ENCODE results near the gene ACAD10. TPM values are rescaled to one million over a fixed set of nuclear protein-coding genes. Genes with fewer than 3 reads are reported as not detected.

The ACAD10 gene
- total RNA-seq, 2 donors from 2014 or later = 37.0 to 42.6 TPM

DNA sequence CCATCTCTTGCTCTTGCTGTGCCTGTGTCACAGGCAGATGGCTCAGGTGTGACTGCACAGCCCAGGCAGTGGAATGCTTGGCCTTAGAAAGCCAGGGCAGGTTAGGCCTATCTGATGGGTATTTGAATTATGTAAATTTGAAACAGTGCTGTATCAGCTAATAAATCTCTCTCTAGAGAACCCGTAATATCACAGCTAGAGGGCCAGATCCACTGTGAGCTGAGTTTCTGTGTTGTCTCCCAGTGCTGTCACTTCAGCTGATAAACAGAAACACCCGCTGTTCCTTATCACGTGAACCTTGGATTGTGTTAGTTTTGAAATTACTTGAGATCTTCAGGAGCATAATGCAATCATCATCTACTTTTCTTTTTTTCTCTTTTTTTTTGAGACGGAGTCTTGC, 59.4 kb downstream of the ACAD10 start:
- no peaks in the 10 kb centered on the region for H3K36me3 ChIP-seq
- no peaks in the 10 kb centered on the region for H3K9me3 ChIP-seq
- DNase-seq = no peak
- intact Hi-C loops (cut with DNase I) = no loop called here
- H3K27me3 ChIP-seq = no peaks in the 10 kb centered on the region
- no peak overlapping the region for H3K9ac ChIP-seq (ENCODE audit: low read depth in 2 of 2, low read length in 2 of 2)
- no peak overlapping the region for H3K27ac ChIP-seq
- H3K4me1 ChIP-seq = no peaks in the 10 kb centered on the region
- no peak overlapping the region for H3K4me3 ChIP-seq
- TF ChIP-seq, protein P1, sequence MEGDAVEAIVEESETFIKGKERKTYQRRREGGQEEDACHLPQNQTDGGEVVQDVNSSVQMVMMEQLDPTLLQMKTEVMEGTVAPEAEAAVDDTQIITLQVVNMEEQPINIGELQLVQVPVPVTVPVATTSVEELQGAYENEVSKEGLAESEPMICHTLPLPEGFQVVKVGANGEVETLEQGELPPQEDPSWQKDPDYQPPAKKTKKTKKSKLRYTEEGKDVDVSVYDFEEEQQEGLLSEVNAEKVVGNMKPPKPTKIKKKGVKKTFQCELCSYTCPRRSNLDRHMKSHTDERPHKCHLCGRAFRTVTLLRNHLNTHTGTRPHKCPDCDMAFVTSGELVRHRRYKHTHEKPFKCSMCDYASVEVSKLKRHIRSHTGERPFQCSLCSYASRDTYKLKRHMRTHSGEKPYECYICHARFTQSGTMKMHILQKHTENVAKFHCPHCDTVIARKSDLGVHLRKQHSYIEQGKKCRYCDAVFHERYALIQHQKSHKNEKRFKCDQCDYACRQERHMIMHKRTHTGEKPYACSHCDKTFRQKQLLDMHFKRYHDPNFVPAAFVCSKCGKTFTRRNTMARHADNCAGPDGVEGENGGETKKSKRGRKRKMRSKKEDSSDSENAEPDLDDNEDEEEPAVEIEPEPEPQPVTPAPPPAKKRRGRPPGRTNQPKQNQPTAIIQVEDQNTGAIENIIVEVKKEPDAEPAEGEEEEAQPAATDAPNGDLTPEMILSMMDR (IDR thresholded peaks at IDR 0.05) = no peak

- TF ChIP-seq, protein P1 (IDR thresholded peaks at IDR 0.05) = no peak
- no peaks in the 10 kb centered on the region for H3K9me3 ChIP-seq
- intact Hi-C loops (cut with DNase I) = no loop called here
- H3K27me3 ChIP-seq = no peaks in the 10 kb centered on the region
- H3K9ac ChIP-seq (ENCODE audit: low read depth in 2 of 2, low read length in 2 of 2) = no peak overlapping the region
- no peak for DNase-seq
- no peaks in the 10 kb centered on the region for H3K4me1 ChIP-seq
- H3K4me3 ChIP-seq = no peak overlapping the region
- no peak overlapping the region for H3K27ac ChIP-seq
- H3K36me3 ChIP-seq = no peaks in the 10 kb centered on the region
These were observed 61.5 kb downstream of the ACAD10 start for GRCh38 chr12:111747333-111747732.

DNA sequence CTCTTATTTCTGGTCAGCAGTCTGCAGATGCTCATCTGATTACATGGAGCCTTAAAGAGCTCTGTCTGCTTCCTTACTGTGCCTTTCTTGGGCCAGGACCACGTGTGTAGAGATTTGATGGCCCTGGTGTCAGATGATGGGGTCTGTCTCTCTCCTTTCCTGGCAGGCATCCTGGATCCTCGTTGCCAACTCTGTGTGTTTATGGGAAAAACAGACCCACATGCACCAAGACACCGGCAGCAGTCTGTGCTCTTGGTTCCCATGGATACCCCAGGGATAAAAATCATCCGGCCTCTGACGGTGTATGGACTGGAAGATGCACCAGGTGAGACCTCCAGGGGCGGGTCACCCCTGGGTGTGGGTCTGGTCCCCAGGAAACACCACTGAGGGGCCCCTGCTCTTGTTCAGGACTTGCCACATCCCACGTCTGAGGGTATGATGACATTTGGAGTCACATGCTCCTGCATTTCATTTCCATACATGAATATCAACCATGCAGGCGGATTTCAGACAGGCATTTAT, 62.4 kb downstream of the ACAD10 start:
- no peaks in the 10 kb centered on the region for H3K27me3 ChIP-seq
- H3K4me3 ChIP-seq = no peak overlapping the region
- TF ChIP-seq, protein P1 (IDR thresholded peaks at IDR 0.05) = no peak
- no peak overlapping the region for H3K27ac ChIP-seq
- DNase-seq = no peak
- no peaks in the 10 kb centered on the region for H3K9me3 ChIP-seq
- no peak overlapping the region for H3K9ac ChIP-seq (ENCODE audit: low read depth in 2 of 2, low read length in 2 of 2)
- intact Hi-C loops (cut with DNase I) = no loop called here
- H3K4me1 ChIP-seq = no peaks in the 10 kb centered on the region
- no peaks in the 10 kb centered on the region for H3K36me3 ChIP-seq

- Histone ChIP-seq H3K9ac (ENCODE audit: low read depth in 2 of 2, low read length in 2 of 2) (no peak overlapping the region), H3K36me3 (no peaks in the 10 kb centered on the region), H3K4me1 (no peaks in the 10 kb centered on the region), H3K27ac (no peak overlapping the region), H3K9me3 (no peaks in the 10 kb centered on the region), H3K4me3 (no peak overlapping the region), H3K27me3 (no peaks in the 10 kb centered on the region)
- TF ChIP-seq, protein P1 (IDR thresholded peaks at IDR 0.05) = no peak
- DNase-seq = no peak
- intact Hi-C loops (cut with DNase I) = no loop called here
These were observed 63.0 kb downstream of the ACAD10 start for GRCh38 chr12:111748867-111749266.

GRCh38 chr12:111749391-111749790, 63.5 kb downstream of the ACAD10 start:
- no peak overlapping the region for H3K4me3 ChIP-seq
- no peak for DNase-seq
- no peaks in the 10 kb centered on the region for H3K36me3 ChIP-seq
- intact Hi-C loops (cut with DNase I) = no loop called here
- TF ChIP-seq, protein P1 (IDR thresholded peaks at IDR 0.05) = no peak
- no peak overlapping the region for H3K9ac ChIP-seq (ENCODE audit: low read depth in 2 of 2, low read length in 2 of 2)
- no peak overlapping the region for H3K27ac ChIP-seq
- no peaks in the 10 kb centered on the region for H3K9me3 ChIP-seq
- no peaks in the 10 kb centered on the region for H3K4me1 ChIP-seq
- no peaks in the 10 kb centered on the region for H3K27me3 ChIP-seq
